Neural progenitor cell (in vitro differentiated cells): ENCODE measurements around the gene LARGE2.

Source experiments
- EZH2phosphoT487 ChIP-seq: fragments of 200-600 bp; sonication (generic); IDR thresholded peaks from 2 replicates; pipeline ENCODE4 v1.6.1; 2017; ENCODE audit warnings: antibody characterized with exemption
- TF ChIP-seq, protein P1 (sequence below): fragments of 200-600 bp; sonication (generic); IDR thresholded peaks from 2 replicates; pipeline ENCODE4 v1.5.1; 2017; ENCODE audit warnings: antibody characterized with exemption, mild to moderate bottlenecking

DNA sequence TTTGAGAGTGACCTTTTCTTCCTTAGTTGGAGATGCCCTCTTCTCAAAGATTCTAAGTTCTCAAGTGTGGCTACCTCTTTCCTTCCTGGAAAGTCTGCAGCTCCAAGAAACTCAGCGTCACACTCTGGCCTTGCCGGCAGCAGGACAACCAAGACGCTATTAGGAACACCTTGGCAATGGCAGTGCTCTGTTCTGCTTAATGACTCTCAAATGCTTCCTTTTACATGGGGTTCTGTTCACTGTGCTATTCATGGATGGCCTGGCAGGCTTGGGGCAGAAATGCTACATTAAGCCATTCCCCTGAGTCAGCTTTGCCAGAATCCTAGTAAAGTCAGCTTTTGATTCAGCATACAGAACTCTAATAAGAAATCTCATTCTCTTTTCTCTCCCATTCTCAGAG lies 25.9 kb downstream of the LARGE2 start:
- no peak for TF ChIP-seq EZH2phosphoT487
- TF ChIP-seq, protein P1, sequence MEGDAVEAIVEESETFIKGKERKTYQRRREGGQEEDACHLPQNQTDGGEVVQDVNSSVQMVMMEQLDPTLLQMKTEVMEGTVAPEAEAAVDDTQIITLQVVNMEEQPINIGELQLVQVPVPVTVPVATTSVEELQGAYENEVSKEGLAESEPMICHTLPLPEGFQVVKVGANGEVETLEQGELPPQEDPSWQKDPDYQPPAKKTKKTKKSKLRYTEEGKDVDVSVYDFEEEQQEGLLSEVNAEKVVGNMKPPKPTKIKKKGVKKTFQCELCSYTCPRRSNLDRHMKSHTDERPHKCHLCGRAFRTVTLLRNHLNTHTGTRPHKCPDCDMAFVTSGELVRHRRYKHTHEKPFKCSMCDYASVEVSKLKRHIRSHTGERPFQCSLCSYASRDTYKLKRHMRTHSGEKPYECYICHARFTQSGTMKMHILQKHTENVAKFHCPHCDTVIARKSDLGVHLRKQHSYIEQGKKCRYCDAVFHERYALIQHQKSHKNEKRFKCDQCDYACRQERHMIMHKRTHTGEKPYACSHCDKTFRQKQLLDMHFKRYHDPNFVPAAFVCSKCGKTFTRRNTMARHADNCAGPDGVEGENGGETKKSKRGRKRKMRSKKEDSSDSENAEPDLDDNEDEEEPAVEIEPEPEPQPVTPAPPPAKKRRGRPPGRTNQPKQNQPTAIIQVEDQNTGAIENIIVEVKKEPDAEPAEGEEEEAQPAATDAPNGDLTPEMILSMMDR: no peak
